Glomerular endothelial cell (primary cell): ENCODE measurements around the gene RBM25. TPM values are rescaled to one million over a fixed set of nuclear protein-coding genes. Genes with fewer than 3 reads are reported as not detected.
A peak's percentile ranks its signal among the peaks of the same experiment; 100 is the strongest.
"Not testable (repeated sequence)": the region's sequence is repeated elsewhere in the genome, so short reads cannot be mapped to it uniquely, and the experiment has no call there.

Source experiments
- DNase-seq: peaks from one replicate; pipeline ENCODE4 v3.0.0-alpha.2; 2011; ENCODE audit warnings: low read depth, low spot score; ENCODE audit errors: extremely low read depth
- total RNA-seq: library from RNA; depleted of rRNA; stranded (reverse); fragments of >200 nt; gene quantifications from 2 replicates; pipeline ENCODE4 v1.2.3, GENCODE V29; 2015

RBM25 gene
- 27.5 and 41.2 TPM in 2 replicates for total RNA-seq

DNA sequence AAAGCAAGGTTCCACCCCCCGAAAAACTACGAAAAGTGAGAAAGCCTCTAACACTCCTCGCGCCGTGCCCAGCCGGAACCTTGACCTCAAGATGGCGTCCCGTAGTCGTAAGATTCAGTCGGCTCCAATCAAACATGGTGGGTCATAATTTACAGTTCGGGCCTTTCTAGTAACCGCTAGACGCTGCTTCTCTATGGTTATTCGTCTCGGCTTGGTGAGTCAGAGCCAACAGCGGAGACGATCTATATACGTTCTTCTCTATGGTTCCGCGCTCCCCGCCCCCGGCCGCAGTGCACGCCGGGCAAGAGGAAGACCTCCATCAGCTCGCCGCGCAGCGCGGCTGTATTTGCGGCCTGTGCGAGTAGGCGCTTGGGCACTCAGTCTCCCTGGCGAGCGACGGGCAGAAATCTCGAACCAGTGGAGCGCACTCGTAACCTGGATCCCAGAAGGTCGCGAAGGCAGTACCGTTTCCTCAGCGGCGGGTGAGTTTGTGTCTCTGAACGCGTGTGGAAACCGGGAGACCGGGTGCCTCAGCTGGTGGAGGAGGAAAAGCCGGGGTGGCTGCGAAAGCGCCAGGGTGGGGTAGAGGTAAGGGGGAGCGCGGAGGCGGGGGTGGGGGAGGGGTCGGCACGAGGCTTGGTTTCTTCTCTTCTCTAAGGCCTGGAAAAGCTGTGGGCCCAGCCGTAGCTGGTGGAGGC, at the start of gene RBM25:
Gene RBM25, plus strand, starts transcription at position 311 of the 698 bp plus-strand sequence. CDS start 13,108 bp downstream, outside the sequence.
- peak; percentile 98 for DNase-seq

DNA sequence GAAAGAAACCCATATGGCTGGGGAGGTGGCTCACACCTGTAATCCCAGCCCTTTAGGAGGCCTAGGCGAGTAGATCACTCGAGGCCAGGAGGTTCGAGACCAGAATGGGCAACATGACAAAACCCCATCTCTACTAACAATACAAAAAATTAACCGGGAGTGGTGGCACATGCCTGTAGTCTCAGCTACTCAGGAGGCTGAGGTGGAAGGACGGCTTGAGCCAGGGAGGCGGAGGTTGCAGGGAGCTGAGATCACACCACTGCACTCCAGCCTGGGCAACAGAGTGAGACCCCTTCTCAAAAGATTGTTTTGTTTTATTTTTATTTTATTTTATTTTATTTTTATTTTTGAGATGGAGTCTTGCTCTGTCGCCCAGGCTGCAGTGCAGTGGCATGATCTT, 47.1 kb upstream of the RBM25 start:
- not testable (repeated sequence) for DNase-seq

DNA sequence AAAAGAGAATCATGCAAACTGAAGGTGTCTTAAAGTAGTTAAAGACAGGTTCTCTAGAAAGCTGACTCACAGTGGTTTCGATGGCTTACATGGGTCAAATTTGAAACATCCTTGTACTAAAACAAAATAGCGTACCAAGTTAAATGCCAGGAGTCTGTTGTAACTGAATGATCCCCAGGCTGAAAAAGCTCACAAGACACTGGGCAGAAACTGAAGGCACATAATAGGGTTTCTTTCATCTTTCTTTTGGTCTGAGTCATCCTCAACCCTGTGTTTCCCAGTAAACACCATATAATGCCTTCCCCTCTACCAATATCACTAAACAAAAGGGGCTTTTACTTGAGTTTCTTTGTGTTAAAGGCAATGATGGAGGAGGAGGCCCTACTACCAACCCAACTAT, 44.2 kb upstream of the RBM25 start:
- no peak for DNase-seq

DNA sequence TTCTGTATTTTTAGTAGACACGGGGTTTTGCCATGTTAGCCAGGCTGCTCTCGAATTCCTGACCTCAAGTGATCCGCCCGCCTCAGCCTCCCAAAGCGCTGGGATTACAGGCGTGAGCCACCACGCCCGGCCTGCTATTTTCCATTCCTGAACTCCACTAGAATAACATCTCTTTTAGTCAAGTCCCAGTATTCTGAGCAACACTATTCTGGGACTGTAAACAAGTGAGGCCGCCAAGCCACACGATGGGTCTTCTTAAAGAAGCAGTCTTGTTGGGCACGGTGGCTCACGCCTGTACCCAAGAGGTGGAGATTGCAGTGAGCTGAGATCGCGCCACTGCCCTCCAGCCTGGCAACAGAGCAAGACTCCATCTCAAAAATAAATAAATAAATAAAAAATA, 42.8 kb upstream of the RBM25 start:
- not testable (repeated sequence) for DNase-seq

DNA sequence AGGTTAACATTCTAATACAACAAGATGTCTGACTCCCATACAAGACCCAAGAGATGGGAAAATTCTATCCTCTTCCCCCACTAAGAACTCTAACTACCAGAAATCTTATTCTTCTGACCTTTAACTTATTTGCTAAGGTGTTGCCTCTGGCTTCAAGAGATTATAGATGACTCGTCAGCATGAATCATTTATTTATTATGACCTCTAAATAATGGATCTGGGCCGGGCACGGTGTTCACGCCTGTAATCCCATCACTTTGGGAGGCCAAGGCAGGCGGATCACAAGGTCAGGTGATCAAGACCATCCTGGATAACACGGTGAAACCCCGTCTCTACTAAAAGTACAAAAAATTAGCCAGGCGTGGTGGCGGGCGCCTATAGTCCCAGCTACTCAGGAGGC, 42.3 kb upstream of the RBM25 start:
- DNase-seq, result not testable (repeated sequence)

DNA sequence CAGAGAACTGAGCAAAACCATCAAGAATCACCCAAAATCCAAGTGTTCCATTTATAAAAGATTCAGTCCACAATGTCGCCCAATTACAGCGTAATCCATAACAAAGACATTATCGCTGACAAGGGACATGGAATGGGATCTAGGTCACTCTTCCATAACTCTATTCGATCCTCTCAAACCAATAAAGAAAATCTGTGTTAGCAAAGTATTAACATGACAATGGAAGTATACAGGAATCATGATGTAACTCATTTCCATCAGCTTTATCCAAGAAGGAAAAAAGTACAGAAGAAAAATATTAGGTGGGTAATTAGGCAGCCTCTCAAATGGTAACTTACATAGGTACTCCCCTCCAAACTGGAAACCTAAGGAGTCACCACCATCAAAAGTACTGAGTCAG, 36.3 kb upstream of the RBM25 start:
- no peak for DNase-seq

DNA sequence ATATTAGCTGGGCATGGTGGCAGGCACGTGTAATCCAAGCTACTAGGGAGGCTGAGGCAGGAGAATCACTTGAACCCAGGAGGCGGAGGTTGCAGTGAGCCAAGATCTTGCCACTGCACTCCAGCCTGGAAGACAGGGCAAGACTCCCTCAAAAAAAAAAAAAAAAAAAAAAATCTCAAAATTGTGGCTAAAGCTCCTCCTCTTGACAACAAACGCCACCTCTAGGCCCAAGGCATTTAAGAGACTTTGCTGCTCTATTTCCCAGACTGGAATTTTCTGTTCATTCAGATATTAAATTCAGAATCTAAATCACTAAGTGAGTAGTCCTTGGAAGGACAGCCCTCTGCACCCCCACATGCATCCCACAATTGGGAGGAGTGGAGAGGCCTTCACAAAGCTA, 32.8 kb upstream of the RBM25 start:
- no peak for DNase-seq

DNA sequence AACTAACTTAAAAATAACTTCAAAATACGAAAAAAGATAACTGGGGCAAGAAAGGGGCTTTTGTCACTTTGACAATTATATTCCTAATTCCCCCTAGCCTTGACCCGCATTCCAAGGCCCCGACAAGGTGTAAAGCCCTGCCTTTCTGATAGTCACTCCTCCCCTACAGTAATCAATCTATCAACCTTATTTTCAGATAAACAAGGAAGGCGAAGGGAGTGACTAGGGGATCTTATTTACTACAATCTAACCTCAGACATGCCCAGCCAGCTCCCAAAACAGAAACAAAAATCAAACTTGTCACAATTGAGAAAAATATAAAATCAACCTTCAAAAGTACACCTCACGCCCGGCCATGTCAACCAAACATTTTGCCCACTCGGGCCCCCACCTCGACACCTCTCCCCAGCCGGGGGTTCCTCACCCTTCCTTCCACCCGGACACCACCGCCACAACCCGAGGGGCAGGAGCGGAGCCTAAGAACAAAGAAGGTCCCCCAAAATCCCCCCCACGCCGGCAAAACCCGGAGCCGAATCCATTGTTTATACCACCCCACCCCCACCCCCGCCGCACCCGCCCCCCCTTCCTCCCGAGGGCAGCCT, 32.0 kb upstream of the RBM25 start:
- DNase-seq, result no peak

DNA sequence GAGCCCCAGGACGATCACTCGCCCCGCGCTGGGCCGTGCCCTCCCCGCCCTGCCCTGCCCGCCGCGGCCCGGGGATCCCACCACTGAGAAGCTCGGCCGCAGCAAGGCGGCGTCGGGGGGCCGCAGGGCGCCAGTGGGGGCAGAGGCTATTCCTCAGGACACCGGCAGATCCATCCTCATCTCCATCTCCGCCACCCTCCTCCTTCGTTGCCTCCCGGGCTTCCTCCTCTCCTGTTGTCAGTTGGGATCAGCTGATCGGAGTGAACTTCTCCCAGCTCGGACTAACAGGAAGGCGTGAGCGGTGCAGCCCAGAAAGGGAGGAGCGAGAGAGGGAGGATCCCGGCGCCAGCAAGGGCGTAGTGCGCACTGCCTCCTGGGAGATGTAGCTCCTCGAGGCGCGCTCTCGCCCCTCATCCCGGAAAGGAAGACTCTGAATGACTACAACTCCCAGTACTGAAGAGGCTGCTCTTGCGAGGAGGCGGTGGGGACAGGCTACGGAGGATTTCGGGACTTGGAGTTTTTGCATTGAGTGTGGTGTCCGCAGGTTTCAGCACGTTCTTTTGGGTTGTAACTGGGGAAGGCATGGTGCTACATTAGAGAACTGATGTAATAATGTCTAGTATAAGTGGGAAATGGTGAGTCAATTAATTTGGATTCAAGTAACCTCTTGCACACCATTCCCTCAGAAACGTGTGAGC, 31.3 kb upstream of the RBM25 start, which contains the start of gene ZFYVE1:
Gene ZFYVE1, minus strand, starts transcription at position 262 of the 698 bp plus-strand sequence. CDS start 2,598 bp downstream, outside the sequence.
- peak; percentile 89 for DNase-seq

DNA sequence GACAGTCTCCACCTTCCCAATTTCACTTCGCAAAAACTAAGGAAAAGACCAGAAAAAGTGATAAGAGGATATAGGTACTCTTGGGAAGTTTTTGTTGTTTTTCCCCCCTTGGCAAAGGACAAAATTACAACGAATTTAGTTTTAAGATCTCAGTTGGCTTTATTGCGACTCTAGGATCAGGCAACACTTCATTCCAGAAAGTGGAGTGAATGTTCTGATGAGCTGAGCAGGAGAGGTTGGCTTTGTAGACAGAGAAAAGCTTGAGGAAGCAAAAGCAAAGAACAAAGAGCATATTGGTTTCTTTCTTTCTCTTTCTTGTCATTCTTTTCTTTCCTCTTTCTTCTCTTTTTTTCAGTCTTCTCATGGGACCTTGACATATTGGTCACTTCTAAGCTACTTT, 30.8 kb upstream of the RBM25 start:
- no peak for DNase-seq

DNA sequence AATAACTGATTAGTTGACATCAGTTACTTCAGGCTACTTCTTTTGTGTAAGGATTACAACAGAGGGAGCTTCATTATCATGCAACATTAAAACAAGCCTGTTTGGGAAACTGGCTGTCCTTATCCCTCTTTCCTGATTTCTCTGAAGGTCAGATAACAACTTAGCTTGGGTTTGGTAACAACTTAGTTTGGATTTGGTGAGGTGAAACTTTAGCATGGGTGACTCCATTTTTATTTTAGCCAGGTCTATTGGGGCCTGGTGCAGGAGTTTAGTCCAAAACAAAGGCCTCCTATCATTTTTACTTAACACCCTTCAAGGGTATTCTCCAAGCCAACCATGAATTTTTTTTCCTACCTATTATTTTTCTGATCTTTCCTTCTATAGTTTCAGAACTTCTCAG, 30.4 kb upstream of the RBM25 start:
- no peak for DNase-seq

DNA sequence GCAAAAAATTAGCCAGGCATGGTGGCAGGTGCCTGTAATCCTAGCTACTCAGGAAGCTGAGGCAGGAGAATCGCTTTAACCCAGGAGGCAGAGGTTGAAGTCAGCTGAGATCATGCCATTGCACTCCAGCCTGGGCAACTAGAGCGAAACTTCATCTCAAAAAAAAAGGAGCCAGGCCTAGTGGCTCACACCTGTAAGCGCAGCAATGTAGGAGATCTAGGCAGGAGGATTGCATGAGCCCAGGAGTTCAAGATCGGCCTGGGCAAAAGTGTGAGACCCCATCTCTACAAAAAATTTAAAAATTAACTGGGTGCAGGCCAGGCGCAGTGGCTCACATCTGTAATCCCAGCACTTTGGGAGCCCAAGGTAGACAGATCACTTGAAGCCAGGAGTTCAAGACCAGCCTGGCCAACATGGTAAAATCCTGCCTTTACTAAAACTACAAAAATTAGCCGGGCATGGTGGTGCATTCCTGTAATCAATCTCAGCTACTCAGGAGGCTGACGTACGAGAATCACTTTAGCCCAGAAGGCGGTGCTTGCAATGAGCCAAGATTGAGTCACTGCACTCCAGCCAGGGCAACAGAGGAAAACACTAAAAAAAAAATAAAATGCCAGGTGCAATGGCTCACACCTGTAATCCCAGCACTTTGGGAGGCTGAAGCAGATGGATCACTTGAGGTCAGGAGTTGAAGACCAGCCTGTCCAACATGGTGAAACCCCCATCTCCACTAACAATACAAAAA, 21.5 kb upstream of the RBM25 start:
- not testable (repeated sequence) for DNase-seq

DNA sequence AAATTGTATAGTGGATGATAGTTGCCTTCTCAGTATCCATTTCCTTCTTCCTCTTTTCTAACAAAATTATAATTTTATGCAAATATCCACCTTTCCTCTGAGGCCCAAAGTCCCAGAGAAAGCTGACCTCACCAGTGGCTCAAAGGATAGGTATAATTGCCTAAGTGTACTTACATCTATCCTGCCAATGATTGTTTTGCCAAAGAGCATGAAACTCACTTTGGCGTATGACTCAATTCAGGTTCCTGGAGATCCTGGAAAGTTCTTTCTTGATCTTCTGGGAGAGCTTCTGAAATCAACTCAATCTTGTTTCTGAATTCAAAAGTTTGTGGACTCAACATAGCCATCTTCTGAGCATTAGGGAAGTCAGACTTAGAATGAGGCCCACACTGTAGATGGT, 10.5 kb upstream of the RBM25 start:
- no peak for DNase-seq

DNA sequence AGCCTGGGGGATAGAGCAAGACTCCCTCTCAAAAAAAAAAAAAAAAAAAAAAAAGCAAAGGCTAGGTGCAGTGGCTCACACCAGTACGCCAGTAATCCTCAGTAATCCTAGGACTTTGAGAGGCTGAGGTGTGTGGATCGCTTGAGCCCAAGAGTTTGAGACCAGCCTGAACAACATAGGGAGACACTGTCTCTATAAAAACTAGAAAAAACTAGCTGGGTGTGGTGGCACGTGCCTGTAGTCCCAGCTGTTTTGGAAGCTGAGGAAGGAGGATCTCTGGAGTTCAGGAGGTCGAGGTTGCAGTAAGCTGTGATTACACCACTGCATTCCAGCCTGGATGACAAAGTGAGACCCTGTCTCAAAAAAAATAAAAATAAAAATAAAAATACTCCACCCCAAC, 8.9 kb upstream of the RBM25 start:
- DNase-seq, result no peak

DNA sequence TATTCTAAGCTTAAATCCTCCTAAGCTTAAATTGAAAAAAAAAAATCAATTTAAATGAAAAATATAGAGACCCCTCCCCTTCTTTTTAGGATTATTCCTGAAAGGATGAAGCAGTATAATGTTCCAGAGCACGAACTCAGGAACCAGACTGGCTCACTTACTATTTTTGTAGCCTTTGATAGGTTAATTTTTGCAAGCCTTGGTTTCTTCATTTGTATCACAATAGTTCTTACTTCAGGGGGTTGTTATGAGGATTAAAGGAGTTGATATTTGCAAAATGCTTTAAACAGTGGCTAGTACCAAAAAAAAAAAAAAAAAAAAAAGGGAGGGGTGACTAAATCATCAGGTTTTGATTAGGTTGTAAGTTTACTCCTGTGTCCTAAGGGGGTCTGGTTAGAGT, 3.1 kb upstream of the RBM25 start:
- no peak for DNase-seq

DNA sequence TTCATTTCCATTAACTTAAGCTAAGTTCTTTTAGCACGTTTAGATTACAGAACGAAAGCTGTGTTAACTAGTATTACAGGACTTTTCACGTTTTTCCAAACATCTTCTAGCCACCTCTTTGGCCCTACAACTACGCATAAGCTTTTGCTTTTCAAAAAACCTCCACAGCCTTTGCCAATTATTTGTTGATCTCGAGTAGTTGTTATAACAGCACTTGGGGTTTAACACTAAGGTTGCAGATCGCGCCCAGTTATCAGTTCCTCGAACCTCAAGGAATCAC, 450 bp upstream of the RBM25 start:
- no peak for DNase-seq

DNA sequence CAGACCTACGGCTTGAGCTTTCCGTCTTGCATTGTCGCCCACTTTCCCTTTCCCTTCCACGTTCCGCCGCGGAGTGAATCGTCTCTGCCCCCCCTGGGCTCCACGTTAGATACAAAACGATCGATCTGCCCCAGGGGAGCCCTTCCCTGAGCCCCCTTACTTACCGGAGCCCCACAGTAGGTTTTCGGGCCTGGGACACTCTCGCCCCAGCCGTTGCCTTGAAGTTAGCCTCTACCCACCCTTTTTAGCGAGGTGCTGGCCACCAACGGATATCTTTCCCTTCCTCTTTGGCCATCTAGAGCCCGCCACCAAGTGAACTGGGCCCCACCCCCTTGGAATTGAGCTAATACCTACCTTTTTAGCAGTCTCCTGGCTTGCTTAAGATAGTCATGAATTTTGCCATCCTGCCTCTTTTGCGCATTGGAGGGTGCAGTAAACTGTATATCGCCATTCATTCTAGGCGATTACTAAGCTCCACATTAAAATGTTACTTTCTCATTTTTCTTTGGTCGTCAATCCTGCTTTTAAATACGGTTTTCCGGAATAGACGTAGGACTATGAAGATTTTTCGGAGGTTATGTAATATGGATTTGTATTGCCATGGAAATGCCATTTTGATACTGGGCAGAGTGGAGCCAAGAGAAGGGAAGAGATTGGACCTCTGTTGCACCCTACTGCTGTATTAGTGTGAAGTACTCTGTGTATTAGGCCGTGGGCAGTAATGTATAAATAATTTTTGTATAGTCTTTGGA, 764 bp downstream of the RBM25 start:
- no peak for DNase-seq

DNA sequence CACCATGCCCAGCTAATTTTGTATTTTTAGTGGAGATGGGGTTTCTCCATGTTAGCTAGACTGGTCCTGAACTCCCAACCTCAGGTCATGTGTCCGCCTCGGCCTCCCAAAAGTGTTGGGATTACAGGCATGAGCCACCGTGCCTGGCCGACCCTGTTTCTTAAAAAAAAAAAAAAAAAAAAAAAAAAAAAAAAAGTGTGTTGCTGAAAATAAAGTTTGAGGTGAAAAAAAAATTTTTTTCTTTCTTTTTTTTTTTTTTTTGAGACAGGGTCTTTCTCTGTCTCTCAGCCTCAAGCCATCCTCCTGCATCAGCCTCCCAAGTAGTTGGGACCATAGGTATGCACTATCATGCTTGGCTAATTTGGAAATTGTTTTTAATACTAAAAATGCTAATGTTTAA, 11.3 kb downstream of the RBM25 start:
- no peak for DNase-seq

DNA sequence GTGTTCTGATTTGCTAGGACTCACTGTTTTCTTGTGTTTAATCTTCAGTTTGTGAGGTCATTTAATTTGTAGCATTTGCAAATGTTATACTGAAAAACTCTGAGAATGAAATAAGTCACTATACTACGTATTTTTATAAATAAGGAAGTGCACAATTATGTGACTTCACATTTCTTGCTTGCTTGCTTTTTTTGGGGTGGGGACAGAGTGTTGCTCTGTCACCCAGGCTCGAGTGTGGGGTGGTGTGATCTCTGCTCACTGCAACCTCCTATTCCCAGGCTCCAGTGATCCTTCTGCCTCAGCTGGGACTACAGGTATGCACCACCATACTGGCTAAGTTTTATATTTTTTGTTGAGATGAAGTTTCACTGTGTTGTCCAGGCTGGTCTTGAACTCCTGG, 32.7 kb downstream of the RBM25 start:
- no peak for DNase-seq

DNA sequence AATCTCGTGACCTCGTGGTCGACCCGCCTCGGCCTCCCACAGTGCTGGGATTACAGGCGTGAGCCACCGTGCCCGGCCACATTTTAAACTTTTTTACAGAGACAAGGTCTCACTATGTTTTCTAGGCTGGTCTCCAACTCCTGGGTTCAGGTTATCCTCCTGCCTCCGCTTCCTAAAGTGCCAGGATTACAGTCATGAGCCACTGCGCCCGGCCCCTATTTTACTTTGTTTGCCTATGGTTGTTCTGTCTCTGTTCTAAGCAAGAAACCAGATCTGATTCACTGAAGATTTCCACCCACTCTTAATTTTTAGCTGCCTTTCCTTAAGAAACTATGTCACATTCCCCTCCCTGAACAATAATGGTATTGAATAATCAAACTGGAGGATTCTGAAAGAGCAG, 39.1 kb downstream of the RBM25 start:
- DNase-seq, result no peak

DNA sequence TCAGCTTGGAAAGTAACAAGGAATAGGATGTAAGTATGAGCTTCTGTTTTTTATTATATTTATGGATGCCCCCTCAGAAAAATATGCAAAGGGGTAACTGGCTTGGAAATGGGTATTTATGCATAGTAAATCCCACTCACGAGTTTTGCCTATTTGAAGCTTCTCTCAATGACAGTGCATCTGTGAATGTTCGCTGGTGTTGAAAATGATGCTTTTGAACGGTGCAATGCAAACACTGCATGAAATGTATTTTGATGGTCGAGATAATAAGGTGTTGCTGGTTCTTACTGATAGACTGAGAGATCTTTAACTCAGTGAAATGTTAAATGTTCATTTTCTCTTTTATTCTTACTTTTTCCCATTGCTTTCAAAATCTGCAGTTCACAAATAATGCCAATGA, 42.0 kb downstream of the RBM25 start:
- DNase-seq, result no peak
